HFFc6 (cell line): Measurements from ENCODE around the gene NFS1. TPM values are rescaled to one million over a fixed set of nuclear protein-coding genes. Genes with fewer than 3 reads are reported as not detected.

Experiments
- DNase-seq: peaks from one replicate; pipeline ENCODE4 v3.0.0-alpha.2; 2018
- H3K27ac Mint-ChIP-seq: 2 replicates; pipeline ENCODE4 v1.8.0; 2020; ENCODE audit warnings: mild to moderate bottlenecking, mixed read lengths
- H3K27me3 Mint-ChIP-seq: 2 replicates; pipeline ENCODE4 v1.8.0; 2021; ENCODE audit warnings: mild to moderate bottlenecking, moderate library complexity, mixed read lengths; ENCODE audit not compliant: insufficient read depth
- H3K36me3 Mint-ChIP-seq: 2 replicates; pipeline ENCODE4 v1.8.0; 2021; ENCODE audit warnings: low read depth, mixed read lengths
- H3K4me1 Mint-ChIP-seq: 2 replicates; pipeline ENCODE4 v1.8.0; 2020; ENCODE audit warnings: low read depth, mixed read lengths
- H3K4me3 Mint-ChIP-seq: 2 replicates; pipeline ENCODE4 v1.8.0; 2020; ENCODE audit warnings: mild to moderate bottlenecking, moderate library complexity, mixed read lengths
- H3K9me3 Mint-ChIP-seq: 2 replicates; pipeline ENCODE4 v1.8.0; 2020; ENCODE audit warnings: mild to moderate bottlenecking, mixed read lengths
- CTCF ChIP-seq: fragments of 200-600 bp; sonication (generic); IDR thresholded peaks from 2 replicates; pipeline ENCODE4 v1.5.0; 2021; ENCODE audit warnings: antibody characterized with exemption, mild to moderate bottlenecking
- total RNA-seq, 6 experiments: library from RNA; stranded (reverse); fragmentation: NEBNext Ultra II Directional; extraction: Animal tissue kit (Norgen Biotek cat#: 25700); gene quantifications; 2 replicates in 1 of 6; 3 replicates in 5 of 6; pipeline ENCODE4 v1.2.3, GENCODE V29; 2021

The NFS1 gene
- total RNA-seq, 6 experiments from 2014 or later, result 28.6 to 40.6 (median 34.6) TPM

GRCh38 chr20:35618263-35619131 is 80.7 kb downstream of the NFS1 start:
- Mint-ChIP-seq H3K36me3 (no peaks in the 10 kb centered on the region; the same call in 1 of the 2 replicates), H3K27me3 (peaks cover 13% of the 10 kb centered on the region), H3K27ac (peak overlapping the region; percentile 97), H3K4me3 (peak overlapping the region; percentile 89), H3K4me1 (peaks cover 28% of the 10 kb centered on the region), H3K9me3 (no peaks in the 10 kb centered on the region)
- no peak for TF ChIP-seq CTCF
- DNase-seq, result peak; percentile 6

Other genes with a start within 250 kb of the NFS1 start
- 10 to 100 TPM; 18.3 to 26.3 (median 22.9) TPM for gene CEP250, start 243.8 kb downstream of the NFS1 start, total RNA-seq
- not detected for gene C20orf173, start 169.7 kb downstream of the NFS1 start, total RNA-seq
- gene ERGIC3, start 157.3 kb downstream of the NFS1 start, total RNA-seq, result 100 to 1,000 TPM; 231 to 275 (median 239) TPM
- 1 to 10 TPM; 2.2 to 3.6 (median 2.8) TPM for gene SPAG4, start 83.5 kb downstream of the NFS1 start, total RNA-seq
- gene CPNE1, start 34.5 kb downstream of the NFS1 start, total RNA-seq, result 100 to 1,000 TPM; 200 to 230 (median 213) TPM
- 10 to 100 TPM; 61.5 to 85.3 (median 78.7) TPM for gene RBM12, start 34.5 kb downstream of the NFS1 start, total RNA-seq
- 100 to 1,000 TPM; 158 to 236 (median 195) TPM for gene ROMO1, start 53 bp upstream of the NFS1 start, total RNA-seq
- 100 to 1,000 TPM; 162 to 198 (median 185) TPM for gene RBM39, start 42.9 kb upstream of the NFS1 start, total RNA-seq
- 10 to 100 TPM; 31.5 to 40.9 (median 36.2) TPM for gene PHF20, start 72.7 kb upstream of the NFS1 start, total RNA-seq